Measurements from ENCODE around the gene VSX2.
"Not testable (repeated sequence)": the region's sequence is repeated elsewhere in the genome, so short reads cannot be mapped to it uniquely, and the experiment has no call there.

VSX2 gene

DNA sequence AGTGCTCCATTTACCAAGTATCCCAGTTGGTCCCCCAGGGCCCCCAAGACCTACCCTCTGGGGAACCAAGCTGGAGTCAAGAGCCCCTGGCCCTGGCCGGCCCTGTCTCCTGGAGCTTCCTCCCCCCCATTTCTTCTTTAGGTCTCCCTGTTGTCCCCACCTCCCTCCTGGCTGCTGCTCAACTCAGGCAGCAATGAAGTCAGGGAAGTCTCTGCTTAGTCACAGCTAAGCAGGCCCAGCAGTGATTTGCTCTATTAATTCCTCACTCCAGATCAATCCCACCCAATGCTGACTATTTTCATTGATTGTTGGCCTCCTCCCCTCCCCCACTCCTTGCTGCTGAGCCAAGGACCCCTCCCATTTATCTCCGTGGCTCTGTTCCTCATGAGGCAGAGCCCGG, 28.3 kb downstream of the VSX2 start:
- no peaks in the 10 kb centered on the region for H3K4me1 ChIP-seq
- no peaks in the 10 kb centered on the region for H3K36me3 ChIP-seq
- H3K9me3 ChIP-seq = no peaks in the 10 kb centered on the region
- H3K27me3 ChIP-seq = no peaks in the 10 kb centered on the region
- TF ChIP-seq Cebpa-rat (IDR thresholded peaks at IDR 0.05) = no peak
- no peak overlapping the region for H3K4me3 ChIP-seq
- no peak overlapping the region for H3K9ac ChIP-seq
- no peak overlapping the region for H3K4me2 ChIP-seq
- H3K27ac ChIP-seq = no peak overlapping the region
- no peaks in the 10 kb centered on the region for H4K20me1 ChIP-seq

DNA sequence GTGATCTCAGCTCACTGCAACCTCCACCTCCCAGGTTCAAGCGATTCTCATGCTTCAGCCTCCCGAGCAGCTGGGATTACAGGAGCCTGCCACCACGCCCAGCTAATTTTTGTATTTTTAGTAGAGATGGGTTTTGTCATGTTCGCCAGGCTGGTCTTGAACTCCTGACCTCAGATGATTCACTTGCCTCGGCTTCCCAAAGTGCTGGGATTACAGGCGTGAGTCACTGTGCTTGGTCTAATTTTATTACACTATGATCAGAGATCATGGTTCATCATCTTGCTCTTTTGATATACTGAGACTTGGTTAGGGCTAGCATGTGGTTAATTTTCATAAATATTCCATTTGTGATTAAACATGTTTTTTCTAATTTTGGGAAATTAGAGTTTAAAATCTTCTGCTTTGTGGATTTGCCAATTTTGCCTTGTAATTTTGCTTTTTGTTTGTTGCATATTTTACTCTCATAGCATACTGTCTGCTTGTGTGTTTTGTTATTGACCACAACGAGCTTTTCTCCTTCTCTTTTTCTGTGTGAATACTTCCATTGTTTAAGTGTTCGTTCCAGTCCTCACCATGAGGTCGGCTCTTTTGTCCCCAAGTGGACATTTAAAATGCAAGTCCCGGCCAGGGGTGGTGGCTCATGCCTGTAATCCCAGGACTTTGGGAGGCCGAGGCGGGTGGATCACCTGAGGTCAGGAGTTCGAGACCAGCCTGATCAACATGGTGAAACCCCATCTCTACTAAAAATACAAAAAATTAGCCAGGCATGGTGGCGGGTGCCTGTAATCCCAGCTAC, 31.3 kb downstream of the VSX2 start:
- H3K9ac ChIP-seq, H3K4me3 ChIP-seq, H3K9me3 ChIP-seq, H3K27ac ChIP-seq, H3K4me2 ChIP-seq, H3K27me3 ChIP-seq, H4K20me1 ChIP-seq, H3K36me3 ChIP-seq: not testable (repeated sequence)
- peaks cover 11% of the 10 kb centered on the region for H3K4me1 ChIP-seq

DNA sequence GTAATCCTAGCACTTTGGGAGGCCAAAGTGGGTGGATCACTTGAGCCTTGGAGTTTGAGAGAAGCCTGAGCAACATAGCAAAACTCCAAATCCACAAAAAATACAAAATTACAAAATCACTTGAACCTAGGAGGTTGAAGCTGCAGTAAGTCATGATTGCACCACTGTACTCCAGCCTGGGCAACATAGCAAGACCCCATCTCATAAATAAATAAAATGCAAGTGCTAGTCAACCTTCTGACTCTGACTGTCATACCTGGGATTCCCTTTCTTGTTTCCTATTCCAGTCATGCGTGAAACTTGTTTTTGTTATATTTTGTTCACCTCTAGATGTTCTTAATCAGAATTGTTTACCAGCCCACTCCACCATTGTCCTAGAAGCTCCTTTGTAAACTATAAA, 32.1 kb downstream of the VSX2 start:
- no peaks in the 10 kb centered on the region for H3K36me3 ChIP-seq
- H3K4me1 ChIP-seq = peaks cover 19% of the 10 kb centered on the region
- H4K20me1 ChIP-seq = no peaks in the 10 kb centered on the region
- no peak for TF ChIP-seq Cebpa-rat (IDR thresholded peaks at IDR 0.05)
- no peak overlapping the region for H3K4me2 ChIP-seq
- no peak overlapping the region for H3K9ac ChIP-seq
- H3K27me3 ChIP-seq = no peaks in the 10 kb centered on the region
- no peaks in the 10 kb centered on the region for H3K9me3 ChIP-seq
- no peak overlapping the region for H3K27ac ChIP-seq
- H3K4me3 ChIP-seq = no peak overlapping the region

DNA sequence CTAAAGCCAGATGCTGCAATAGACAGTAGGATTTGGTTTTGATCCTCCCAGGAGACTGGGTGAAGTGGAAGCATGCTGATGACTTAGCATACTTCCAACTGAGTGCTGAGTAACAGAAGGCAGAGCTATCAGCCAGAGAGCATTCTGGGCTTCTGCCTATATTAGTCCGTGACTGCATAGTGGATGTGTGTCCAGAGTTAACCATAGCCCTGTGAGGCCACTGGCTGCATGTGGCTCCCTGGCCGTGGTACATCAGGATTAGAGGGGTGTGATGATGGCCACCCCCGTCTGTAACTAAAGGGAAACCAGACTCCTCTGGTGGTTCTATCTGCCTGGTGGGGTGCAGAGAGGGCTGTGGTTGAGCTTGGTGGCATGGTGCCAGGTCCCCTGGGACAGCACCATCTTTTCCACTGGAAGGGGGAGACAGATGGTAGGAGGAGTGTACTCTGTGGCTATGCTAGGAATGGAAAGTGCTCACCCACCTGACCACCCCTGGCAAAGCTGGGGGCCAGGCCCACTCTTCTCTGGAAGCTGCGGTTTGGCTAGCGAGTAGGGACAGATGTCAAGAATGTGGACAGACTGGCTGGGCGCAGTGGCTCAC, 36.1 kb downstream of the VSX2 start:
- 0 out of 2 replicates have a peak overlapping the region, but pooled peaks have one; percentile 14 for H3K27ac ChIP-seq
- no peaks in the 10 kb centered on the region for H4K20me1 ChIP-seq
- peaks cover 16% of the 10 kb centered on the region for H3K9me3 ChIP-seq
- peaks cover 10% of the 10 kb centered on the region for H3K36me3 ChIP-seq
- H3K4me1 ChIP-seq = peaks cover 21% of the 10 kb centered on the region
- no peak overlapping the region for H3K9ac ChIP-seq
- H3K4me3 ChIP-seq = no peak overlapping the region
- H3K27me3 ChIP-seq = no peaks in the 10 kb centered on the region
- peak overlapping the region; percentile 69 for H3K4me2 ChIP-seq
- TF ChIP-seq Cebpa-rat (IDR thresholded peaks at IDR 0.05) = no peak

GRCh38 chr14:74278080-74278479, 38.8 kb downstream of the VSX2 start:
- Histone ChIP-seq H3K4me2 (no peak overlapping the region), H3K36me3 (peaks cover 37% of the 10 kb centered on the region), H3K27ac (no peak overlapping the region), H3K4me3 (no peak overlapping the region), H3K27me3 (no peaks in the 10 kb centered on the region), H3K4me1 (peaks cover 21% of the 10 kb centered on the region), H4K20me1 (no peaks in the 10 kb centered on the region), H3K9ac (no peak overlapping the region), H3K9me3 (peaks cover 30% of the 10 kb centered on the region)
- no peak for TF ChIP-seq Cebpa-rat (IDR thresholded peaks at IDR 0.05)

GRCh38 chr14:74281069-74281468, 41.8 kb downstream of the VSX2 start:
- Histone ChIP-seq H3K4me2 (no peak overlapping the region), H3K27ac (no peak overlapping the region), H3K36me3 (peaks cover 67% of the 10 kb centered on the region), H3K9me3 (peaks cover 30% of the 10 kb centered on the region), H3K4me1 (peaks cover 5% of the 10 kb centered on the region), H3K4me3 (no peak overlapping the region), H3K27me3 (no peaks in the 10 kb centered on the region), H4K20me1 (peaks cover 5% of the 10 kb centered on the region), H3K9ac (no peak overlapping the region)
- no peak for TF ChIP-seq Cebpa-rat (IDR thresholded peaks at IDR 0.05)

- Histone ChIP-seq H3K36me3 (peaks cover 98% of the 10 kb centered on the region), H3K27ac (no peak overlapping the region), H4K20me1 (peaks cover 61% of the 10 kb centered on the region), H3K9me3 (no peaks in the 10 kb centered on the region), H3K4me2 (peak overlapping the region; percentile 68), H3K9ac (0 out of 2 replicates have a peak overlapping the region, but pooled peaks have one; percentile 5), H3K4me3 (no peak overlapping the region), H3K4me1 (peaks cover 34% of the 10 kb centered on the region), H3K27me3 (no peaks in the 10 kb centered on the region)
- TF ChIP-seq Cebpa-rat (IDR thresholded peaks at IDR 0.05) = no peak
These were observed 47.5 kb downstream of the VSX2 start for GRCh38 chr14:74286736-74287135.

DNA sequence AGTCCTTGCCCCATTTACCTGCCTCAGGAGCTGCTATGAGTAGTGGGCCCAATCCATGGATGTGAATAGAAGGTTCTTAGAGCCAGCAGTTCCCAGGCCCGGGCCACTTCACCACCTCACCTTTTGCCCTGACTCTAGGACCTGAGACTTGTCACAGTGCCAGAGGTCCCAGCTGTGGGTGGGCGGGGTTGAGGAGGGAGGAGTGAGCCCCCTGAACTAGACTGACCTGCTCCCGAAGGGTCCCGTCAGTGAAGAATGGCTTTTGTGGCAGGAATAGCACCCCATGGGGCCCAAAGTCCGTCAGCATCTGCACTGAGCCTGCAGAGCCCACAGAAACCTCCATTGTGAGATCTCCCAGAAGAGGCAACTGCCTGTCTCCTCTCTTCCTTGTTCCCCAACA, 50.6 kb downstream of the VSX2 start:
- peaks cover 96% of the 10 kb centered on the region for H3K36me3 ChIP-seq
- H3K27me3 ChIP-seq = no peaks in the 10 kb centered on the region
- no peak overlapping the region for H3K4me2 ChIP-seq
- no peak overlapping the region for H3K9ac ChIP-seq
- no peak overlapping the region for H3K4me3 ChIP-seq
- no peak for TF ChIP-seq Cebpa-rat (IDR thresholded peaks at IDR 0.05)
- H3K27ac ChIP-seq = no peak overlapping the region
- no peaks in the 10 kb centered on the region for H3K9me3 ChIP-seq
- peaks cover 92% of the 10 kb centered on the region for H4K20me1 ChIP-seq
- H3K4me1 ChIP-seq = peaks cover 41% of the 10 kb centered on the region

DNA sequence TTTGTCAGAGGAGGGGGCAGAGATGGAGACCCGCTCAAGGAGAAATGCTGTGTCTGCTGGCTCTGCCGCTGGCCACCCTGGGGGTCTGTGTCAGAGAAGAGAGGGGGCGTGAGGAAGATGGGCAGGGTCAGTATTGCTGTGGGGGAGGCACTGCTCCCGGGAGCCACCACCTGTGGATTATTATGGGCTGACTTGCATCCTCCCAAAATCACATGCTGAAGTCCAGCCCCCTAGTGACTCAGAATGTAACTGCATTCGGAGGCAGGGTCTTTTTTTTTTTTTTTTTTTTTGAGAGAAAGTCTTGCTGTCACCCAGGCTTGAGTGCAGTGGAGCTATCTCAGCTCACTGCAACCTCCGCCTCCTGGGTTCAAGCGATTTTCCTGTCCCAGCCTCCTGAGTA, 51.2 kb downstream of the VSX2 start:
- no peaks in the 10 kb centered on the region for H3K27me3 ChIP-seq
- H3K4me3 ChIP-seq = no peak overlapping the region
- H3K9ac ChIP-seq = no peak overlapping the region
- H3K27ac ChIP-seq = no peak overlapping the region
- peaks cover 41% of the 10 kb centered on the region for H3K4me1 ChIP-seq
- no peak overlapping the region for H3K4me2 ChIP-seq
- TF ChIP-seq Cebpa-rat (IDR thresholded peaks at IDR 0.05) = no peak
- no peaks in the 10 kb centered on the region for H3K9me3 ChIP-seq
- peaks cover 98% of the 10 kb centered on the region for H4K20me1 ChIP-seq
- peaks cover 96% of the 10 kb centered on the region for H3K36me3 ChIP-seq

GRCh38 chr14:74292061-74292460, 52.8 kb downstream of the VSX2 start:
- Histone ChIP-seq H3K36me3 (peaks cover 98% of the 10 kb centered on the region), H3K27ac (no peak overlapping the region)

More at GRCh38 chr14:74292061-74292460, 52.8 kb downstream of the VSX2 start:
- H3K27me3 ChIP-seq = no peaks in the 10 kb centered on the region
- TF ChIP-seq Cebpa-rat (IDR thresholded peaks at IDR 0.05) = no peak
- no peak overlapping the region for H3K4me3 ChIP-seq
- H3K4me2 ChIP-seq = peak overlapping the region; percentile 26; the same call in 1 of the 2 replicates
- H3K9me3 ChIP-seq = no peaks in the 10 kb centered on the region
- H3K9ac ChIP-seq = no peak overlapping the region
- peaks cover 32% of the 10 kb centered on the region for H3K4me1 ChIP-seq
- peaks cover 99% of the 10 kb centered on the region for H4K20me1 ChIP-seq
